MM.1S (cell line): ENCODE data around the gene DNAH7.

ENCODE experiments used
- EZH2phosphoT487 ChIP-seq: fragments of 300-600 bp; sonication (generic); IDR thresholded peaks from 2 replicates; pipeline ENCODE4 v1.6.1; 2018; ENCODE audit warnings: antibody characterized with exemption, low read length
- TF ChIP-seq, protein P1 (sequence below): fragments of 300-600 bp; sonication (generic); IDR thresholded peaks from 2 replicates; pipeline ENCODE4 v1.5.1; 2016; ENCODE audit warnings: antibody characterized with exemption, low read length, mixed read lengths

GRCh38 chr2:196103626-196104025 lies 35.0 kb upstream of the DNAH7 start:
- TF ChIP-seq, protein P1, sequence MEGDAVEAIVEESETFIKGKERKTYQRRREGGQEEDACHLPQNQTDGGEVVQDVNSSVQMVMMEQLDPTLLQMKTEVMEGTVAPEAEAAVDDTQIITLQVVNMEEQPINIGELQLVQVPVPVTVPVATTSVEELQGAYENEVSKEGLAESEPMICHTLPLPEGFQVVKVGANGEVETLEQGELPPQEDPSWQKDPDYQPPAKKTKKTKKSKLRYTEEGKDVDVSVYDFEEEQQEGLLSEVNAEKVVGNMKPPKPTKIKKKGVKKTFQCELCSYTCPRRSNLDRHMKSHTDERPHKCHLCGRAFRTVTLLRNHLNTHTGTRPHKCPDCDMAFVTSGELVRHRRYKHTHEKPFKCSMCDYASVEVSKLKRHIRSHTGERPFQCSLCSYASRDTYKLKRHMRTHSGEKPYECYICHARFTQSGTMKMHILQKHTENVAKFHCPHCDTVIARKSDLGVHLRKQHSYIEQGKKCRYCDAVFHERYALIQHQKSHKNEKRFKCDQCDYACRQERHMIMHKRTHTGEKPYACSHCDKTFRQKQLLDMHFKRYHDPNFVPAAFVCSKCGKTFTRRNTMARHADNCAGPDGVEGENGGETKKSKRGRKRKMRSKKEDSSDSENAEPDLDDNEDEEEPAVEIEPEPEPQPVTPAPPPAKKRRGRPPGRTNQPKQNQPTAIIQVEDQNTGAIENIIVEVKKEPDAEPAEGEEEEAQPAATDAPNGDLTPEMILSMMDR = no peak
- TF ChIP-seq EZH2phosphoT487 = no peak
